Measurements from ENCODE around the gene ATP6V0E2.
A peak's percentile ranks its signal among the peaks of the same experiment; 100 is the strongest.

Gene ATP6V0E2

DNA sequence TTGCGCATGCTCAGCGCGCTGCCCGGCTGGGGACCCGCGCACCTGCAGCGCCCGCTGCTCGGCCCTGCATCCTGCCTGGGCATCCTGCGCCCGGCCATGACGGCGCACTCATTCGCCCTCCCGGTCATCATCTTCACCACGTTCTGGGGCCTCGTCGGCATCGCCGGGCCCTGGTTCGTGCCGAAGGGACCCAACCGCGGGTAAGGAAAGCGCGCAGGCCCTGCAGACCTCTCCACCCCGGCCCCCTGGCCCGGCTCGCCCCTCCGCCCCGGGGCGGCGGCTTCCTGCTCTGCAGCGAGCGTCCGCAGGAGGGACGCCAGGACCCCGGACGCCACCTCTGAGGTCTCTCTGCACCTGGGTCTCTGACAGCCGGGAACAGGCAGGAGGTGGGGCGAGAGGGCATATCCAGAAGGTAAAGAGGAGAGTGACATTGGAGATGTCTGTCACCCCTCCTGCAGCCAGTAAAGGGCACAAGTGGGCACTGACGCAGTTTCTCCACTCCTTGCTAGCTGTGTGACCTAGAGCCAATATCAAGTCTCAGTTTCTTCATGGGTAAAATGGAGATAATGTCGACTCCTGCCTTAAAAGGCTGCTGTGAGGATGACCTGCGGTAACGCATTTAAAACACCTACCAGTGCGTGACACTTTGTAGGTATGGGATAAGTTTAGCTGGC is 338 bp downstream of the ATP6V0E2 start:
- Histone ChIP-seq H3K27ac (replicated peaks) (no peak overlapping the region), H3K27me3 (ENCODE audit: insufficient read depth, poor library complexity, severe bottlenecking) (peaks cover 10% of the 10 kb centered on the region), H3K4me3 (replicated peaks; ENCODE audit: insufficient read depth, low read length) (peak overlapping the region; percentile 76)
- no peak for DNase-seq (ENCODE audit: low read depth in 1 of 2, low spot score in 1 of 2)
- TF ChIP-seq GABPA (IDR thresholded peaks at IDR 0.05; ENCODE audit: low read depth) (no peak), CTCF (IDR thresholded peaks at IDR 0.05; ENCODE audit: insufficient read depth, low read length) (no peak), POLR2AphosphoS5 (IDR thresholded peaks at IDR 0.05; ENCODE audit: low read depth) (no peak), REST (IDR thresholded peaks at IDR 0.05; ENCODE audit: insufficient replicate concordance, low read depth) (no peak), SPI1 (IDR thresholded peaks at IDR 0.05; ENCODE audit: borderline replicate concordance, low read depth) (no peak)

DNA sequence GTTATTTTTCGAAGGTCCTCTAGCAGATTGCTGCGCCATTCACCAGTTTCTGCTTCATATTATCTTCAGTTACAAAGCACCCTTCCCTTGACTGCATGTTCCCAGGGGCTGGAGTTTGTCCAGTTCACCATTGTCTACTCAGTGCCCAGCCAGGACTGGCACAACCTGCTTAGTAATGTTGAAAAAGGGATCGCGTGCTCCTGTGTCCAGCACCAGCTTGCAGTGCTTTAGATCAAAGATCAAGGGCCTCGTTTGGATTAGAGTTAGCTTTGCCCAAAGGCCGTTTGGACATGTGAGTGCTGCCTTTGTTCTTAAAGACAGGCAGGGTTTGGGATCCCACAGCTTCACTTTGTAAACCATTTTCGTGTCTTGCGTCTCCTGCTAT is 867 bp downstream of the ATP6V0E2 start:
- no peak overlapping the region for H3K27ac ChIP-seq (replicated peaks)
- H3K27me3 ChIP-seq (ENCODE audit: insufficient read depth, poor library complexity, severe bottlenecking) = peaks cover 10% of the 10 kb centered on the region
- no peak for DNase-seq (ENCODE audit: low read depth in 1 of 2, low spot score in 1 of 2)
- TF ChIP-seq POLR2AphosphoS5 (IDR thresholded peaks at IDR 0.05; ENCODE audit: low read depth) (no peak), GABPA (IDR thresholded peaks at IDR 0.05; ENCODE audit: low read depth) (no peak), CTCF (IDR thresholded peaks at IDR 0.05; ENCODE audit: insufficient read depth, low read length) (no peak), SPI1 (IDR thresholded peaks at IDR 0.05; ENCODE audit: borderline replicate concordance, low read depth) (no peak)
- H3K4me3 ChIP-seq (replicated peaks; ENCODE audit: insufficient read depth, low read length) = no peak overlapping the region

- Histone ChIP-seq H3K27me3 (ENCODE audit: insufficient read depth, poor library complexity, severe bottlenecking) (peaks cover 10% of the 10 kb centered on the region), H3K4me3 (replicated peaks; ENCODE audit: insufficient read depth, low read length) (no peak overlapping the region), H3K27ac (replicated peaks) (no peak overlapping the region)
- no peak for DNase-seq (ENCODE audit: low read depth in 1 of 2, low spot score in 1 of 2)
- no peak for TF ChIP-seq POLR2AphosphoS5 (IDR thresholded peaks at IDR 0.05; ENCODE audit: low read depth)
- TF ChIP-seq CTCF (IDR thresholded peaks at IDR 0.05; ENCODE audit: insufficient read depth, low read length) = no peak
- TF ChIP-seq REST (IDR thresholded peaks at IDR 0.05; ENCODE audit: insufficient replicate concordance, low read depth) = no peak
- no peak for TF ChIP-seq SPI1 (IDR thresholded peaks at IDR 0.05; ENCODE audit: borderline replicate concordance, low read depth)
- TF ChIP-seq GABPA (IDR thresholded peaks at IDR 0.05; ENCODE audit: low read depth) = no peak
These were observed 1.6 kb downstream of the ATP6V0E2 start for GRCh38 chr7:149875396-149875795.

Measured in HL-60 (cell line).